Keratinocyte (primary cell): Measurements from ENCODE around the gene PPP5C. TPM values are rescaled to one million over a fixed set of nuclear protein-coding genes. Genes with fewer than 3 reads are reported as not detected.

Source experiments
- DNase-seq: peaks from one replicate; pipeline ENCODE4 v3.0.0-alpha.2; 2011; ENCODE audit warnings: low read depth, missing footprints, low spot score
- FAIRE-seq: peaks from 2 replicates; lab custom pipeline; 2011; peaks lifted over from hg19 to GRCh38; lab: Jason Lieb, UNC
- H2AFZ ChIP-seq: 2 replicates; pipeline ENCODE4 v1.6.0; 2012; ENCODE audit warnings: low read length, control low read depth, inconsistent platforms; ENCODE audit not compliant: control insufficient read depth
- H3K27ac ChIP-seq: 2 replicates; pipeline ENCODE4 v1.5.1; 2011; ENCODE audit warnings: low read length; ENCODE audit not compliant: control insufficient read depth, insufficient read depth
- H3K27me3 ChIP-seq: 3 replicates; pipeline ENCODE4 v1.6.0; 2011; ENCODE audit warnings: low read length; ENCODE audit not compliant: control insufficient read depth, insufficient read depth; ENCODE audit errors: extremely low read depth
- H3K36me3 ChIP-seq, 2 experiments: 2 replicates in 1 of 2; 3 replicates in 1 of 2; pipeline ENCODE4 v1.5.1; 2011; ENCODE audit warnings: low read length in 2 of 2, mild to moderate bottlenecking in 1 of 2; ENCODE audit not compliant: control insufficient read depth in 2 of 2, insufficient read depth in 2 of 2; ENCODE audit errors: extremely low read depth in 1 of 2
- H3K4me1 ChIP-seq: 3 replicates; pipeline ENCODE4 v1.5.1; 2011; ENCODE audit warnings: low read length; ENCODE audit not compliant: control insufficient read depth, insufficient read depth; ENCODE audit errors: extremely low read depth
- H3K4me2 ChIP-seq: 3 replicates; pipeline ENCODE4 v1.6.0; 2011; ENCODE audit warnings: low read depth, low read length; ENCODE audit not compliant: control insufficient read depth, insufficient read depth; ENCODE audit errors: extremely low read depth
- H3K4me3 ChIP-seq, 3 experiments: fragments of 200-600 bp in 1 of 3; sonication (generic) in 1 of 3; 2 replicates in 2 of 3; 3 replicates in 1 of 3; pipeline ENCODE4 v1.5.1; 2011 to 2016; ENCODE audit warnings: low read length in 3 of 3, mild to moderate bottlenecking in 3 of 3, control low read depth in 2 of 3, inconsistent platforms in 1 of 3, low read depth in 1 of 3, mixed read lengths in 1 of 3, mixed run types in 1 of 3, moderate library complexity in 1 of 3; ENCODE audit not compliant: control insufficient read depth in 2 of 3, insufficient read depth in 2 of 3; ENCODE audit errors: extremely low read depth in 1 of 3
- H3K79me2 ChIP-seq: 2 replicates; pipeline ENCODE4 v1.6.0; 2012; ENCODE audit warnings: low read length; ENCODE audit not compliant: control insufficient read depth, insufficient read depth
- H3K9ac ChIP-seq: 3 replicates; pipeline ENCODE4 v1.6.0; 2011; ENCODE audit warnings: low read length; ENCODE audit not compliant: control insufficient read depth, insufficient read depth; ENCODE audit errors: extremely low read depth
- H3K9me1 ChIP-seq: 3 replicates; pipeline ENCODE4 v1.6.0; 2011; ENCODE audit warnings: low read length; ENCODE audit not compliant: control insufficient read depth, insufficient read depth; ENCODE audit errors: extremely low read depth
- H3K9me3 ChIP-seq: 2 replicates; pipeline ENCODE4 v1.5.1; 2012; ENCODE audit warnings: low read depth, low read length; ENCODE audit not compliant: control insufficient read depth
- H4K20me1 ChIP-seq: 3 replicates; pipeline ENCODE4 v1.6.0; 2011; ENCODE audit warnings: low read length; ENCODE audit not compliant: control insufficient read depth, insufficient read depth; ENCODE audit errors: extremely low read depth
- CTCF ChIP-seq, 3 experiments: IDR thresholded peaks in 1 of 3; conservative IDR thresholded peaks in 1 of 3; optimal IDR thresholded peaks in 1 of 3; 2 replicates in 2 of 3; 3 replicates in 1 of 3; pipeline versions ENCODE3 to v1.5.1; 2011; ENCODE audit warnings: low read length in 3 of 3, mild to moderate bottlenecking in 3 of 3, moderate library complexity in 2 of 3, control low read depth in 1 of 3, inconsistent platforms in 1 of 3; ENCODE audit not compliant: insufficient read depth in 2 of 3; ENCODE audit errors: extremely low read depth in 1 of 3
- EZH2 ChIP-seq: IDR thresholded peaks from one replicate; pipeline ENCODE4 v1.6.1; 2012; ENCODE audit warnings: inconsistent platforms, mild to moderate bottlenecking, low read length, moderate library complexity
- dilution Hi-C: fragments of 300-500 bp; cut with MboI; formaldehyde crosslinking; loops from one replicate; pipeline ENCODE4 v1.7.0; 2020; ENCODE audit warnings: low sequenced_read_pairs; ENCODE audit not compliant: extremely low pct_ligation_motif_present
- polyA plus RNA-seq, 5 experiments: library from polyadenylated mRNA; depleted of rRNA in 3 of 5; stranded (reverse) in 3 of 5; stranded (forward) in 1 of 5; unstranded in 1 of 5; fragments of >200 nt; gene quantifications; 1 replicate in 1 of 5; 2 replicates in 3 of 5; 3 replicates in 1 of 5; pipeline versions ENCODE4 v1.2.1 to v1.2.3, GENCODE V29; 2011 to 2012; ENCODE audit warnings: missing spikeins in 2 of 5, low read depth in 1 of 5, low replicate concordance in 1 of 5

PPP5C gene
- polyA plus RNA-seq, 1 donor (not counting 4 experiments of a cell fraction or from before 2014, with no cell fraction given): 97.5 TPM

- DNase-seq (no peak), FAIRE-seq (no peak)
- Histone ChIP-seq H2AFZ (no peak overlapping the region), H3K4me1 (peaks cover 17% of the 10 kb centered on the region), H4K20me1 (no peaks in the 10 kb centered on the region), H3K4me3 (no peak overlapping the region), H3K9me3 (no peaks in the 10 kb centered on the region), H3K79me2 (peaks cover 10% of the 10 kb centered on the region), H3K9me1 (no peaks in the 10 kb centered on the region), H3K27me3 (peaks cover 16% of the 10 kb centered on the region), H3K27ac (no peak overlapping the region), H3K4me2 (no peak overlapping the region), H3K9ac (no peak overlapping the region), H3K36me3 (no peaks in the 10 kb centered on the region)
- TF ChIP-seq EZH2: no peak
- no peak for TF ChIP-seq CTCF (optimal IDR thresholded peaks at IDR 0.05 in 1 of 3, IDR thresholded peaks at IDR 0.05 in 1 of 3, conservative IDR thresholded peaks at IDR 0.05 in 1 of 3; ENCODE audit: extremely low read depth in 1 of 3, insufficient read depth in 2 of 3, low read length in 3 of 3)
- dilution Hi-C loops: no loop called here
Observed at GRCh38 chr19:46409191-46409590, 62.3 kb downstream of the PPP5C start.

GRCh38 chr19:46410205-46411087, 63.6 kb downstream of the PPP5C start:
- no peak overlapping the region for H2AFZ ChIP-seq
- no peak overlapping the region for H3K4me3 ChIP-seq
- no peak overlapping the region for H3K27ac ChIP-seq
- H3K9me3 ChIP-seq: no peaks in the 10 kb centered on the region
- dilution Hi-C loops: no loop called here
- no peaks in the 10 kb centered on the region for H3K9me1 ChIP-seq
- peaks cover 16% of the 10 kb centered on the region for H3K27me3 ChIP-seq
- H3K79me2 ChIP-seq: peaks cover 10% of the 10 kb centered on the region
- peaks cover 10% of the 10 kb centered on the region for H3K4me1 ChIP-seq
- FAIRE-seq (no peak), DNase-seq (no peak)
- H3K9ac ChIP-seq: no peak overlapping the region
- H3K36me3 ChIP-seq: no peaks in the 10 kb centered on the region
- H4K20me1 ChIP-seq: no peaks in the 10 kb centered on the region
- H3K4me2 ChIP-seq: no peak overlapping the region
- TF ChIP-seq EZH2 (no peak), CTCF (optimal IDR thresholded peaks at IDR 0.05 in 1 of 3, IDR thresholded peaks at IDR 0.05 in 1 of 3, conservative IDR thresholded peaks at IDR 0.05 in 1 of 3; ENCODE audit: extremely low read depth in 1 of 3, insufficient read depth in 2 of 3, low read length in 3 of 3) (no peak)
